Activated CD8-positive, alpha-beta T cell treated with anti-CD3 and anti-CD28 coated beads for 36 hours (primary cell): ENCODE measurements around the gene FGF1. TPM values are rescaled to one million over a fixed set of nuclear protein-coding genes. Genes with fewer than 3 reads are reported as not detected.

ENCODE experiments used
- ATAC-seq: fragments of 200-7000 bp; cut with Tn5 transposase; one replicate; pipeline ENCODE4 v1.10.0; 2021; ENCODE audit warnings: mild to moderate bottlenecking, moderate library complexity
- CTCF ChIA-PET: fragments of 350-600 bp; sonication (Branson Sonifier 250); formaldehyde crosslinking; loops from one replicate; lab custom pipeline; 2021; ENCODE audit warnings: antibody characterized with exemption; lab: Charles Lee
- POLR2A ChIA-PET: fragments of 350-600 bp; sonication (Branson Sonifier 250); formaldehyde crosslinking; loops from one replicate; lab custom pipeline; 2021; ENCODE audit warnings: antibody characterized with exemption; lab: Charles Lee
- DNase-seq: peaks from one replicate; pipeline ENCODE4 v3.0.0-alpha.2; 2020
- H3K27ac Mint-ChIP-seq: one replicate; pipeline ENCODE4 v1.8.0; 2021; ENCODE audit warnings: mild to moderate bottlenecking, mixed read lengths
- H3K27me3 Mint-ChIP-seq: one replicate; pipeline ENCODE4 v1.8.0; 2021; ENCODE audit warnings: mixed read lengths
- H3K36me3 Mint-ChIP-seq: one replicate; pipeline ENCODE4 v1.8.0; 2021; ENCODE audit warnings: low read depth, mixed read lengths
- H3K4me1 Mint-ChIP-seq: one replicate; pipeline ENCODE4 v1.8.0; 2021; ENCODE audit warnings: low read depth, mixed read lengths
- H3K4me3 Mint-ChIP-seq: one replicate; pipeline ENCODE4 v1.8.0; 2021; ENCODE audit warnings: mild to moderate bottlenecking, moderate library complexity, mixed read lengths
- H3K9me3 Mint-ChIP-seq: one replicate; pipeline ENCODE4 v1.8.0; 2021; ENCODE audit warnings: mixed read lengths
- intact Hi-C: fragments of 100-400 bp; cut with micrococcal nuclease; formaldehyde crosslinking; loops from one replicate; pipeline ENCODE4 v1.10.0; 2022
- total RNA-seq, 2 experiments: library from RNA; stranded (reverse); gene quantifications; one replicate each; pipeline ENCODE4 v1.2.3, GENCODE V29; 2021
- TF ChIP-seq, protein P1 (sequence below): fragments of 200-600 bp; IDR thresholded peaks from one replicate; pipeline ENCODE4 v1.8.0; 2022; ENCODE audit warnings: antibody characterized with exemption, mild to moderate bottlenecking

FGF1 gene
- total RNA-seq, 2 experiments from 2014 or later: not detected

DNA sequence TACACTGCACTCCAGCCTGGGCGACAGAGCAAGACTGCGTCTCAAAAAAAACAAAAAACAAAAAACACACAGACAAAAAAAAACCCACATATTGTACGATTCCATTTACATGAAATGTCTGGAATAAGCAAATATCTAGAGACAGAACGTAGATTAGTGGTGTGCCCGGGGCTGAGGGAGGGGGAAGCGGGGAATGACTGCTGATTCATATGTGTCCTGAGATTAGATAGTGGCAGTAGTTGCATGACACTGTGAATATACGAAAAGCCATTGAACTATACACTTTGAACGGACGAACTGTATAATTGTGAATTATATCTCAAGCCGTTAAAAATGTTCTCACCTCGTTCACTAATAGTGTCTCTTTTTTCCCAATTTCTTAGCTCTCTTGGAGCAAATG is 23.9 kb downstream of the FGF1 start:
- no peak for DNase-seq
- ATAC-seq: no peak
- POLR2A ChIA-PET: interaction anchor here (0.7 kb wide), 1 partner anchor 209 kb away, joined by 3 read pairs; no protein-coding TSS in a partner anchor
- no peaks in the 10 kb centered on the region for H3K36me3 Mint-ChIP-seq
- no peaks in the 10 kb centered on the region for H3K4me1 Mint-ChIP-seq
- TF ChIP-seq, protein P1, sequence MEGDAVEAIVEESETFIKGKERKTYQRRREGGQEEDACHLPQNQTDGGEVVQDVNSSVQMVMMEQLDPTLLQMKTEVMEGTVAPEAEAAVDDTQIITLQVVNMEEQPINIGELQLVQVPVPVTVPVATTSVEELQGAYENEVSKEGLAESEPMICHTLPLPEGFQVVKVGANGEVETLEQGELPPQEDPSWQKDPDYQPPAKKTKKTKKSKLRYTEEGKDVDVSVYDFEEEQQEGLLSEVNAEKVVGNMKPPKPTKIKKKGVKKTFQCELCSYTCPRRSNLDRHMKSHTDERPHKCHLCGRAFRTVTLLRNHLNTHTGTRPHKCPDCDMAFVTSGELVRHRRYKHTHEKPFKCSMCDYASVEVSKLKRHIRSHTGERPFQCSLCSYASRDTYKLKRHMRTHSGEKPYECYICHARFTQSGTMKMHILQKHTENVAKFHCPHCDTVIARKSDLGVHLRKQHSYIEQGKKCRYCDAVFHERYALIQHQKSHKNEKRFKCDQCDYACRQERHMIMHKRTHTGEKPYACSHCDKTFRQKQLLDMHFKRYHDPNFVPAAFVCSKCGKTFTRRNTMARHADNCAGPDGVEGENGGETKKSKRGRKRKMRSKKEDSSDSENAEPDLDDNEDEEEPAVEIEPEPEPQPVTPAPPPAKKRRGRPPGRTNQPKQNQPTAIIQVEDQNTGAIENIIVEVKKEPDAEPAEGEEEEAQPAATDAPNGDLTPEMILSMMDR: no peak
- no peak overlapping the region for H3K27ac Mint-ChIP-seq
- intact Hi-C loops: no loop called here
- peaks cover 5% of the 10 kb centered on the region for H3K27me3 Mint-ChIP-seq
- CTCF ChIA-PET: interaction anchor here (1.5 kb wide), 1 partner anchor 227 kb away, joined by 4 read pairs; no protein-coding TSS in a partner anchor
- no peaks in the 10 kb centered on the region for H3K9me3 Mint-ChIP-seq
- no peak overlapping the region for H3K4me3 Mint-ChIP-seq

DNA sequence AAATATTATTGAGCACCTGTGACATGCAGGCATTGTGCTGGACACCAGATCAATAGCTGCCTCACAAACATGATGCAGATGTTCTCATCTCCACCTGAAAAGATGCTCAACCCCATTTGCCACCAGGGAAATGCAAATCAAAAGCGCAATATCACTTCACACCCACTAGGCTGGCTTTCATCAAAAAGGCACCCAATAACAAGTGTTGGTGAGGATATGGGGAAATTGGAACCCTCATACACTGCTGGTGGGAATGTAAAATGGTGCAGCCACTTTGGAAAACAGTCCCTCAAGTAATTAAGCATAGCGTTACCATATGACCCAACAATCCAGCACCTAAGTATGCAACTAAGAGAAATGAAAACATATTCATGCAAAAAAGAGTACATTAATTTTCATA is 24.7 kb downstream of the FGF1 start:
- no peak overlapping the region for H3K27ac Mint-ChIP-seq
- no peaks in the 10 kb centered on the region for H3K4me1 Mint-ChIP-seq
- H3K36me3 Mint-ChIP-seq: no peaks in the 10 kb centered on the region
- DNase-seq (no peak), ATAC-seq (no peak)
- ChIA-PET POLR2A (no interaction called here), CTCF (interaction anchor here (2.0 kb wide), 1 partner anchor 227 kb away, joined by 7 read pairs; no protein-coding TSS in a partner anchor)
- TF ChIP-seq, protein P1: no peak
- H3K27me3 Mint-ChIP-seq: peaks cover 5% of the 10 kb centered on the region
- intact Hi-C loops: no loop called here
- H3K9me3 Mint-ChIP-seq: no peaks in the 10 kb centered on the region
- no peak overlapping the region for H3K4me3 Mint-ChIP-seq

DNA sequence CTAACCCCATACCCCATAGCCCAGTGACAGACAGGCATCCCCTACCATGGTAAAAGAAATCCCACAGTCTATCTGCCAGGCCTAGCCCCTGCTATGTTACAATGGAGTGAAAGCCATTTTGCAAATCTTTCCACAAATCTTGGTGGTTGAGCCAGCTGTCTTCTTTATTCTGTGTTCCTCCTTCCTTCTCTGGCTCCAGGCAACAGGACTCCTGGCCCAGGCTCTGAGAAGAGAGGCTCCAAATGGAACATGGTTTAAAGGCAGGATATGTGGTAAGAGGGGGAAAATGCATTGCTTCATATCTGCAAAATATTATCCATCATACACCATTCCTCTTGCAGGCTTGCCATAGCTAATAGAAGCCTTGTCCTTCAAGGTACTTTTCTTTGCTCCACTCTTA is 25.2 kb downstream of the FGF1 start:
- H3K4me3 Mint-ChIP-seq: no peak overlapping the region
- H3K36me3 Mint-ChIP-seq: no peaks in the 10 kb centered on the region
- TF ChIP-seq, protein P1: no peak
- CTCF ChIA-PET: interaction anchor here (0.8 to 2.2 kb wide), 3 partner anchors 38 to 228 kb away, joined by 4 to 13 read pairs (median 7); no protein-coding TSS in a partner anchor
- no peak for ATAC-seq
- peaks cover 5% of the 10 kb centered on the region for H3K27me3 Mint-ChIP-seq
- no peaks in the 10 kb centered on the region for H3K9me3 Mint-ChIP-seq
- H3K4me1 Mint-ChIP-seq: no peaks in the 10 kb centered on the region
- no peak overlapping the region for H3K27ac Mint-ChIP-seq
- intact Hi-C loops: no loop called here
- no peak for DNase-seq
- POLR2A ChIA-PET: interaction anchor here (1.1 kb wide), 1 partner anchor 10 kb away, joined by 3 read pairs; no protein-coding TSS in a partner anchor

DNA sequence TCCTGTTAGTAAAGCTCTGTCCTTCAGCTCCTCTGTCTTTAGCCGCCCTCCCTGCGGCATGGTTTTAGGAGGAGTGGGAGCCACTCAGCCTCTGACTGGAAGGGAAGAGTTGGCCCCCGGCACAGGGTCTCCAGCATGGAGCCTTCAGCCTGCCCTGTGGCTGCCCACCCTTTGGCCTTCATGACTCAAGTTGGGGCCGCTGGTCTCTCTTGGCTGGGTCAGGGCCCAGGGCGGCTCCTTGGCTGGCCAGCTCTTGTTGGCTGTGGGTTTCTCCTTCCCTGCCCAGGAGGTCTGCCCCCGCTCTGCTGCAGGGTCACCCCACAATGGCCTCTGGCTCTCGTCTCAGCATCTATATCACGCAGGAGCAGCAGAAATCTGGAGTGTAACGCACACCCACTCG is 25.7 kb downstream of the FGF1 start:
- DNase-seq (no peak), ATAC-seq (no peak)
- POLR2A ChIA-PET: interaction anchor here (1.1 kb wide), 1 partner anchor 11 kb away, joined by 3 read pairs; no protein-coding TSS in a partner anchor
- Mint-ChIP-seq H3K36me3 (no peaks in the 10 kb centered on the region), H3K4me1 (no peaks in the 10 kb centered on the region), H3K9me3 (no peaks in the 10 kb centered on the region), H3K4me3 (no peak overlapping the region), H3K27ac (no peak overlapping the region), H3K27me3 (peaks cover 8% of the 10 kb centered on the region)
- intact Hi-C loops: no loop called here
- CTCF ChIA-PET: interaction anchor here (0.8 to 2.2 kb wide), 5 partner anchors 16 to 228 kb away, joined by 4 to 13 read pairs (median 6); no protein-coding TSS in a partner anchor
- TF ChIP-seq, protein P1: no peak

DNA sequence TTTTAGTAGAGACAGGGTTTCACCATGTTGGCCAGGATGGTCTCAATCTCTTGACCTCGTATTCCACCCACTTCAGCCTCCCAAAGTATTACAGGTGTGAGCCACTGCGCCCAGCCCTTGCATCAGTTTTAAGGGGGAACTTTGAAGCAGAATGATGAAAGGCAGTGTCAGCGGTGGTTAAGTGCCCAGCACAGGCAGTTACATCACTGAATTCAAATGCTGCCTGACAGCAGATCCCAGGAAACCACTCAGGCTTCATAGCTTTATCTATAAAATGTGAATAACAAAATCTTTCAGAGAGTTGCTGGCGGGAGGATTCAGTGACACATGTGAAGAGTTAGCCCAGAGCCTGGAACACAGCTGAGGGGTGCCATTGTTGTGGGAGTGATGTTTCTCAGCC is 26.5 kb downstream of the FGF1 start:
- Mint-ChIP-seq H3K4me1 (no peaks in the 10 kb centered on the region), H3K27ac (no peak overlapping the region), H3K36me3 (no peaks in the 10 kb centered on the region), H3K4me3 (no peak overlapping the region), H3K9me3 (no peaks in the 10 kb centered on the region), H3K27me3 (peaks cover 12% of the 10 kb centered on the region)
- intact Hi-C loops: loop anchor here (5.0 kb wide), 1 partner anchor 228 kb away; no protein-coding TSS in a partner anchor
- ChIA-PET CTCF (interaction anchor here (1.0 to 2.2 kb wide), 5 partner anchors 15 to 229 kb away, joined by 4 to 13 read pairs (median 6); no protein-coding TSS in a partner anchor), POLR2A (interaction anchor here (1.1 kb wide), 1 partner anchor 12 kb away, joined by 3 read pairs; no protein-coding TSS in a partner anchor)
- TF ChIP-seq, protein P1: no peak
- ATAC-seq (no peak), DNase-seq (no peak)
